Spleen (tissue), 11 donors: ENCODE measurements around the gene KLHDC4. TPM values are rescaled to one million over a fixed set of nuclear protein-coding genes. Genes with fewer than 3 reads are reported as not detected.

Experiments used
- DNase-seq: peaks from one replicate; pipeline ENCODE4 v3.0.0-alpha.2; 2020
- H3K27ac ChIP-seq, 8 donors: fragments of 200-600 bp; sonication (generic) in 7 of 8; 1 replicate in 4 of 8; 2 replicates in 4 of 8; pipeline versions ENCODE4 v1.5.0 to v1.8.0; 2016 to 2021; ENCODE audit warnings: inconsistent platforms in 4 of 8, mild to moderate bottlenecking in 4 of 8, moderate library complexity in 1 of 8
- H3K27me3 ChIP-seq, 7 donors: fragments of 200-600 bp; sonication (generic) in 6 of 7; replicated peaks in 1 of 7; 1 replicate in 4 of 7; 2 replicates in 3 of 7; pipeline versions ENCODE4 v1.5.0 to v1.8.0; 2016 to 2021; ENCODE audit warnings: inconsistent platforms in 3 of 7, mild to moderate bottlenecking in 1 of 7
- H3K36me3 ChIP-seq, 6 donors: fragments of 200-600 bp; sonication (generic) in 5 of 6; 1 replicate in 4 of 6; 2 replicates in 2 of 6; pipeline versions ENCODE4 v1.5.0 to v1.8.0; 2016 to 2021; ENCODE audit warnings: inconsistent platforms in 2 of 6
- H3K4me1 ChIP-seq, 6 donors: fragments of 200-600 bp; sonication (generic) in 5 of 6; 1 replicate in 3 of 6; 2 replicates in 3 of 6; pipeline versions ENCODE4 v1.5.0 to v1.8.0; 2016 to 2021; ENCODE audit warnings: inconsistent platforms in 3 of 6
- H3K4me3 ChIP-seq, 8 donors: fragments of 200-600 bp; sonication (generic) in 7 of 8; 1 replicate in 4 of 8; 2 replicates in 4 of 8; pipeline versions ENCODE4 v1.5.0 to v1.8.0; 2016 to 2021; ENCODE audit warnings: inconsistent platforms in 4 of 8, mild to moderate bottlenecking in 4 of 8, moderate library complexity in 2 of 8
- H3K9me3 ChIP-seq, 8 donors: fragments of 200-600 bp; sonication (generic) in 7 of 8; 1 replicate in 4 of 8; 2 replicates in 4 of 8; pipeline versions ENCODE4 v1.5.0 to v1.8.0; 2016 to 2021; ENCODE audit warnings: inconsistent platforms in 4 of 8
- POLR2A ChIP-seq, 3 donors: fragments of 450-650 bp; IDR thresholded peaks; one replicate each; pipeline ENCODE4 v1.5.1; 2017; ENCODE audit warnings: antibody characterized with exemption in 3 of 3, mild to moderate bottlenecking in 1 of 3
- POLR2AphosphoS5 ChIP-seq, 3 donors: sonication (generic); formaldehyde crosslinking; IDR thresholded peaks; one replicate each; pipeline ENCODE4 v1.5.1; 2017; ENCODE audit warnings: antibody characterized with exemption in 3 of 3
- WGBS, 5 donors: extraction: QIAGEN DNeasy Blood & Tissue Kit in 3 of 5; methylation state at CpG; one replicate each; pipeline versions ENCODE4 v1.1.5 to v1.1.7; 2013 to 2018; 5-methylcytosine and 5-hydroxymethylcytosine counted together
- intact Hi-C: fragments of 100-400 bp; cut with DNase I; formaldehyde crosslinking; loops from one replicate; pipeline ENCODE4 v1.15.0; 2023; ENCODE audit warnings: low total_unique reads
- polyA plus RNA-seq, 3 donors: library from polyadenylated mRNA; stranded (reverse); fragments of 200-250 nt; gene quantifications; one replicate each; pipeline ENCODE4 v1.2.1, GENCODE V29; 2013
- total RNA-seq, 7 donors: library from RNA; depleted of rRNA in 3 of 7; stranded (reverse); fragments of >200 nt in 3 of 7; fragmentation: NEBNext Ultra II Directional in 4 of 7; extraction: Animal tissue kit (Norgen Biotek cat#: 25700) in 4 of 7; gene quantifications; one replicate each; pipeline versions ENCODE4 v1.1.0 to v1.2.1, GENCODE V29; 2016 to 2021
- TF ChIP-seq, protein P1 (sequence below), 11 experiments: fragments of 200-600 bp in 7 of 11; fragments of 450-650 bp in 4 of 11; sonication (generic) in 4 of 11; IDR thresholded peaks in 8 of 11; conservative IDR thresholded peaks in 3 of 11; 1 replicate in 7 of 11; 2 replicates in 4 of 11; pipeline versions ENCODE4 v1.4.0 to v1.8.0; 2016 to 2021; ENCODE audit warnings: antibody characterized with exemption in 11 of 11, inconsistent platforms in 4 of 11, mild to moderate bottlenecking in 1 of 11
- donor health status: healthy with polysubstance abuse.
- donor health status: DM: no; HTN: no; CAD: no; lungs with moderate emphysema.
- donor health status: DM: no; HTN: no; CAD: no.
- donor health status: Bipolar disorder and iron deficiency.
- donor health status: healthy.
- donor health status: DM: no; HTN: no; CAD: no.
- donor health status: DM: yes; HTN: yes; CAD: no.

KLHDC4 gene
- total and polyA plus RNA-seq, 10 donors, result 30.2 to 91.7 (median 56.7) TPM

DNA sequence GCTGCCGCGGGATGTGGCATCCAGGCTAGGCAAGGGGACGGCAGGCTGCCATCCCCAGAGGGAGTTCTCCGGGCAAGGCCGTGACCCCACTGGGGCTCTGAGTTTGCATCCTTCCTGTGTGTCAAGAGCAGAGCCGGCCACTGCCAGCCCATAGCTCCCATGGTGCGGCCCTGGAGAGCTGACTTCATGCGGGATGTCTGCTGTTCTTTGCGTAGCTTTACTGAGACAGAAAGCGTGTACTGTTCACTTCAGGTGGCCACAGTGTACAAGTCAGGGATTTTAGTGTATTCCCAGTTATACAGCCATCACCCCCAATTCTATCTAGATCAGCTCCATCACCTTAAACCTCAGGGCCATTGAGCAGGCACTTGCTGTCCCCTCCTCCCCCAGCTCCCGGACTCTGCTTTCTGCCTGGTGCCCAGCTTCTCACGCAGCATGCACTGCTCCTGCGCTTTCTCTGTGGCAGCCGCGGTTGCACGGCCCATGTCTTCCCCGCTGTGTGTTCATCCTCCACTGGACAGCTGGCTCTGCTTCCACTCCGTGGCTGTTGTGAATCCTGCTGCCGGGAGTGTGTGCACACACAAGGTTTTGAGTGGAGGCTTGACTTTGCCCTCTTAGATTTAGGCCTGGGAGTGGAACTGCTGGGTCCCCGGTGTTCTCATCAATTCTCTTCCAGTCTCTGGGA lies 71.2 kb downstream of the KLHDC4 start:
- DNase-seq, result no peak
- no peak for TF ChIP-seq POLR2AphosphoS5 (IDR thresholded peaks at IDR 0.05)
- TF ChIP-seq POLR2A (IDR thresholded peaks at IDR 0.05), result no peak
- TF ChIP-seq, protein P1, sequence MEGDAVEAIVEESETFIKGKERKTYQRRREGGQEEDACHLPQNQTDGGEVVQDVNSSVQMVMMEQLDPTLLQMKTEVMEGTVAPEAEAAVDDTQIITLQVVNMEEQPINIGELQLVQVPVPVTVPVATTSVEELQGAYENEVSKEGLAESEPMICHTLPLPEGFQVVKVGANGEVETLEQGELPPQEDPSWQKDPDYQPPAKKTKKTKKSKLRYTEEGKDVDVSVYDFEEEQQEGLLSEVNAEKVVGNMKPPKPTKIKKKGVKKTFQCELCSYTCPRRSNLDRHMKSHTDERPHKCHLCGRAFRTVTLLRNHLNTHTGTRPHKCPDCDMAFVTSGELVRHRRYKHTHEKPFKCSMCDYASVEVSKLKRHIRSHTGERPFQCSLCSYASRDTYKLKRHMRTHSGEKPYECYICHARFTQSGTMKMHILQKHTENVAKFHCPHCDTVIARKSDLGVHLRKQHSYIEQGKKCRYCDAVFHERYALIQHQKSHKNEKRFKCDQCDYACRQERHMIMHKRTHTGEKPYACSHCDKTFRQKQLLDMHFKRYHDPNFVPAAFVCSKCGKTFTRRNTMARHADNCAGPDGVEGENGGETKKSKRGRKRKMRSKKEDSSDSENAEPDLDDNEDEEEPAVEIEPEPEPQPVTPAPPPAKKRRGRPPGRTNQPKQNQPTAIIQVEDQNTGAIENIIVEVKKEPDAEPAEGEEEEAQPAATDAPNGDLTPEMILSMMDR (IDR thresholded peaks at IDR 0.05 in 8 of 11, conservative IDR thresholded peaks at IDR 0.05 in 3 of 11), result no peak
- Histone ChIP-seq H3K9me3 (no peaks in the 10 kb centered on the region), H3K4me1 (peaks cover 4 to 20% (median 17%) of the 10 kb centered on the region in 6 donors), H3K4me3 (no peak overlapping the region), H3K27me3 (peaks cover 0 to 21% (median 0%) of the 10 kb centered on the region in 7 donors), H3K27ac (no peak overlapping the region), H3K36me3 (peaks cover 0 to 52% (median 12%) of the 10 kb centered on the region in 6 donors)
- WGBS, 5 donors, result 84 to 94% (median 90%) methylated on average over 17 to 20 of the region's 20 CpGs
- intact Hi-C loops, result no loop called here

DNA sequence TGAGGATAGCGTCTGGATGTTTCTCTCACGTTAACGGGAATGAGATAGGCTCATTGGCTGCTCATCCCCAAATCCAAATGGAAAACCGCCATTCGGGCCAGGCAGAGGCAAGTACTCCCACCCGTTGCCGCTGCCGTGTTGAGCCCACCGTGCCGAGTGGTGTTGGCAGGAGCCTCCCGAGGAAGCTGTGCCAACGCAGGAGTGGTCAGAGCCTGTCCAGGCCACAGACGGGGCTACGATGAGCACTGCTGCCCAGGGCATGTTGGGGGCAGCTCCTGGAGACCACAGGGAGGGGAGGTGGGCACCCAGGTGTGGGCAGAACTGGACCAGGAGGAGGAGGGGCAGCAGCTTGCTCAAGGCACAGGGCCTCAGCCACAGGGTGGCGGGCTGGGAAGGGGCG lies 72.0 kb downstream of the KLHDC4 start:
- WGBS, 5 donors, result 93 to 99% (median 94%) methylated on average over 14 to 16 of the region's 16 CpGs
- Histone ChIP-seq H3K27ac (no peak overlapping the region), H3K4me3 (no peak overlapping the region), H3K4me1 (peaks cover under 1 to 13% (median 10%) of the 10 kb centered on the region in 6 donors), H3K27me3 (peaks cover 0 to 29% (median 0%) of the 10 kb centered on the region in 7 donors), H3K36me3 (peaks cover 0 to 44% (median 12%) of the 10 kb centered on the region in 6 donors), H3K9me3 (no peaks in the 10 kb centered on the region)
- intact Hi-C loops, result no loop called here
- no peak for DNase-seq
- TF ChIP-seq POLR2AphosphoS5 (IDR thresholded peaks at IDR 0.05), result peak in 1 of 3 donors; percentile 42
- no peak for TF ChIP-seq POLR2A (IDR thresholded peaks at IDR 0.05)

DNA sequence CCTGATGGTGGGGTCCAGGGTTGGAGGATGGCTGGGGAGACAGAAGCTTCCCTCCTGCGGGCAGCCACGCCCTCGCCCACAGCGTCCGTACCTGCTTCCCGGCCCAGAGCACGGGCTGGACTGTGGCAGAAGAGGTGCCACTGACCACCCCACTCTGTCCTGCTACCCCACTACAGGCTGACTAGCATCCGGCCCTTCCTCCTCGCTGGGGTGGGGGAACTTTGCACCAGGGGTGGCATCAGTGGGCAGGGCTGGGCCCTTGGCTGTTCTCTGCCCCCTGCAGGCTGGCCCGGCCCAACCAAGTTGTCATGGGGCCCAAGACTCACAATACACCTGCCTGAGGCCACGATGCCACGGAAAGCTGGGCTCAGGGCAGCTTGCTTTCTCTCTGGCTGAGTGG lies 73.0 kb downstream of the KLHDC4 start:
- intact Hi-C loops, result no loop called here
- Histone ChIP-seq H3K27ac (no peak overlapping the region), H3K4me3 (no peak overlapping the region), H3K4me1 (peaks cover 0 to 2% (median 0%) of the 10 kb centered on the region in 6 donors), H3K9me3 (no peaks in the 10 kb centered on the region), H3K36me3 (peaks cover 0 to 36% (median 12%) of the 10 kb centered on the region in 6 donors), H3K27me3 (peaks cover 0 to 40% (median 0%) of the 10 kb centered on the region in 7 donors)
- DNase-seq, result no peak
- WGBS, 5 donors, result 82 to 92% (median 85%) methylated on average over 11 to 12 of the region's 12 CpGs
- TF ChIP-seq, protein P1 (IDR thresholded peaks at IDR 0.05 in 8 of 11, conservative IDR thresholded peaks at IDR 0.05 in 3 of 11), result no peak
- TF ChIP-seq POLR2A (IDR thresholded peaks at IDR 0.05) (no peak), POLR2AphosphoS5 (IDR thresholded peaks at IDR 0.05) (peak in 2 of 3 donors; percentile 9 to 15)

DNA sequence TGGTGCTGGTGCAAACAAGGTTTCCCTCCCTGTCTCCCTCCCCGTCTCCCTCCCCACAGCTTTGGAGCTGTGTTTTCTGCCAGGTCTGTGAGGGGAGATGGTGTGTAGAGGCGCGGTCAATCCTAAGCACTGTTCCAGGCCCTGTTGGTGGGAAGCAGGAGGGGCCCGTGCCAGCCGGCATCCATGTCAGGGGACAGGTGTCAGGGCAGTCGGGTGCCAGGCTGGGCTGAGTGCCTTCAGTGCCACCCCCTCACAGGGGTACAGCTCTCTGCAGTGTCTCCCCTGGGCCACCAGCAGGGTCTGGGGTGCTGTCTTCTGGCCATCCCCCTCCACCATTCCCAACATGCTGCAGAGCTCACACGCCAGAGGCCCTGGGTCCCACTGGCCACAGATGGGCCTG lies 73.6 kb downstream of the KLHDC4 start:
- TF ChIP-seq POLR2AphosphoS5 (IDR thresholded peaks at IDR 0.05) (no peak), POLR2A (IDR thresholded peaks at IDR 0.05) (no peak)
- TF ChIP-seq, protein P1 (IDR thresholded peaks at IDR 0.05 in 8 of 11, conservative IDR thresholded peaks at IDR 0.05 in 3 of 11), result no peak
- H3K36me3 ChIP-seq, result peaks cover 0 to 30% (median 12%) of the 10 kb centered on the region in 6 donors
- H3K9me3 ChIP-seq, result no peaks in the 10 kb centered on the region
- no peak for DNase-seq
- no peak overlapping the region for H3K4me3 ChIP-seq
- intact Hi-C loops, result no loop called here
- 81 to 88% (median 85%) methylated on average over 5 to 7 of the region's 7 CpGs for WGBS, 5 donors
- peaks cover 0 to 45% (median 3%) of the 10 kb centered on the region in 7 donors for H3K27me3 ChIP-seq
- no peak overlapping the region for H3K27ac ChIP-seq
- no peaks in the 10 kb centered on the region for H3K4me1 ChIP-seq
